ENCODE data around the gene ATXN1. TPM values are rescaled to one million over a fixed set of nuclear protein-coding genes. Genes with fewer than 3 reads are reported as not detected.

ATXN1 gene
- total RNA-seq, 1 experiment from 2014 or later = 5.6 TPM

DNA sequence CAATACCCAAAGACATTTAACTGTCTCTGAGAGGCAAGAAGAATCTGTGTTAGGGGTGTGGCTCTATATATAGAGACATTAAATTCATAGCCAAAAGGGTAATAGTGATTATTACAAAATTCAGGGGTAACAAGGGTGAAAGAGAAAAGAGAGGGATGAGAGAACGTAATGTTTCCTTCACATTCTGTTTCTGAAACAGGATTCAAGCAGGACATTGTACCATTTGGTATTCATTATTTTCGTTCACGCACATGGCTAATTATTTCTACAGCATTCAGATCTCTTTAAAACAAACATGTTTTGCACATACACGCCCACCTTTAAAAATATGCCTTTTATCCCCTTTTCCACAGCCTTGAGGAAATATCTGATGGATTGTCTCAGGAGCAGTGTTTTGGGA, 400.1 kb downstream of the ATXN1 start:
- no peaks in the 10 kb centered on the region for H3K9me3 ChIP-seq (ENCODE audit: control insufficient read depth, low read depth, low read length)
- H4K5ac ChIP-seq (ENCODE audit: insufficient read length, low read depth, low read length) = no peak overlapping the region
- H2BK20ac ChIP-seq (ENCODE audit: low read depth, low read length, poor library complexity, severe bottlenecking) = no peak overlapping the region
- H2AK5ac ChIP-seq (ENCODE audit: insufficient read length, low read length) = no peak overlapping the region
- no peak overlapping the region for H3K18ac ChIP-seq (ENCODE audit: insufficient read length, low read depth, low read length)
- no peak overlapping the region for H2BK120ac ChIP-seq (ENCODE audit: low read depth, low read length, poor library complexity, severe bottlenecking)
- no peak overlapping the region for H3K56ac ChIP-seq (ENCODE audit: insufficient read length, low read depth, low read length)
- no peak overlapping the region for H4K91ac ChIP-seq (ENCODE audit: insufficient read length, low read depth, low read length)
- no peak overlapping the region for H2BK12ac ChIP-seq (ENCODE audit: insufficient read length, low read depth, low read length)
- H3K4ac ChIP-seq (ENCODE audit: low read depth, low read length) = no peak overlapping the region
- no peaks in the 10 kb centered on the region for H3K79me2 ChIP-seq (ENCODE audit: insufficient read depth, low read length)
- no peaks in the 10 kb centered on the region for H3K9me3 Mint-ChIP-seq
- H3T11ph ChIP-seq (ENCODE audit: low read length) = no peak overlapping the region
- H2BK15ac ChIP-seq (ENCODE audit: low read depth, low read length) = no peak overlapping the region
- no peak overlapping the region for H3K9ac ChIP-seq (ENCODE audit: extremely low read depth, insufficient read length, low read length)
- no peak overlapping the region for H3K4me2 ChIP-seq (ENCODE audit: insufficient read depth, insufficient read length, low read length)
- H3K4me3 Mint-ChIP-seq = no peak overlapping the region
- peaks cover 3 to 4% of the 10 kb centered on the region in 2 experiments; a peak in 3 of 4 replicates for H3K4me1 Mint-ChIP-seq
- WGBS (ENCODE audit: extremely low coverage, insufficient read length, low lambda C conversion rate) = no CpG with 5 or more reads among the region's 4 CpGs
- H3K27ac ChIP-seq (ENCODE audit: insufficient read length, low read depth, low read length) = no peak overlapping the region
- H4K20me1 ChIP-seq (ENCODE audit: control insufficient read depth, insufficient read depth, insufficient read length) = no peaks in the 10 kb centered on the region
- H2BK5ac ChIP-seq (ENCODE audit: insufficient read length, low read length) = no peak overlapping the region
- no peaks in the 10 kb centered on the region for H3K23me2 ChIP-seq (ENCODE audit: insufficient read length, low read depth, low read length, poor library complexity, severe bottlenecking)
- H3K27ac Mint-ChIP-seq = no peak overlapping the region
- H3K27me3 ChIP-seq (ENCODE audit: insufficient read depth, low read length) = no peaks in the 10 kb centered on the region
- no peaks in the 10 kb centered on the region for H3K79me1 ChIP-seq (ENCODE audit: insufficient read depth, low read depth, low read length, poor library complexity, severe bottlenecking)
- H4K8ac ChIP-seq (replicated peaks; ENCODE audit: insufficient read length, low read depth, low read length) = no peak overlapping the region
- DNase-seq = no peak
- H3K14ac ChIP-seq (ENCODE audit: insufficient read depth, low read length) = no peak overlapping the region
- H3K4me1 ChIP-seq (ENCODE audit: insufficient read depth, low read length) = no peaks in the 10 kb centered on the region
- no peak overlapping the region for H3K23ac ChIP-seq (ENCODE audit: insufficient read length, low read depth, low read length)
- no peak for TF ChIP-seq CTCF (conservative IDR thresholded peaks at IDR 0.05)
- no peaks in the 10 kb centered on the region for H3K36me3 Mint-ChIP-seq (ENCODE audit: insufficient read depth in 1 of 3, low read depth in 3 of 3)
- no peak overlapping the region for H2AFZ ChIP-seq (ENCODE audit: low read length)
- H3K27me3 Mint-ChIP-seq (ENCODE audit: low read depth) = no peaks in the 10 kb centered on the region
